Frontal cortex (tissue), 4 donors: ENCODE results near the gene PACS1. TPM values are rescaled to one million over a fixed set of nuclear protein-coding genes. Genes with fewer than 3 reads are reported as not detected.
"Not testable (repeated sequence)": the region's sequence is repeated elsewhere in the genome, so short reads cannot be mapped to it uniquely, and the experiment has no call there.

Experiments used
- DNase-seq, 2 donors: peaks; one replicate each; pipeline ENCODE4 v3.0.0; 2012; ENCODE audit warnings: low spot score in 2 of 2
- FAIRE-seq: peaks from 2 replicates; lab custom pipeline; 2012; peaks lifted over from hg19 to GRCh38; lab: Jason Lieb, UNC
- total RNA-seq: library from RNA; depleted of rRNA; stranded (reverse); fragments of >200 nt; gene quantifications from one replicate; pipeline ENCODE4 v1.2.3, GENCODE V29; 2014
- donor health status: control.
- donor health status: control.
- donor health status: control.

The PACS1 gene
- total RNA-seq, 1 donor from 2014 or later: 29.3 TPM

- no peak for DNase-seq
- no peak for FAIRE-seq
Measured at GRCh38 chr11:66239511-66239910, 169.4 kb downstream of the PACS1 start.

GRCh38 chr11:66239998-66240780, 170.1 kb downstream of the PACS1 start:
- no peak for DNase-seq
- no peak for FAIRE-seq

GRCh38 chr11:66240781-66241136, 170.7 kb downstream of the PACS1 start:
- no peak for DNase-seq
- FAIRE-seq: no peak

GRCh38 chr11:66242095-66242765, 172.2 kb downstream of the PACS1 start:
- no peak for FAIRE-seq
- DNase-seq: no peak

GRCh38 chr11:66243782-66244535, 173.9 kb downstream of the PACS1 start:
- no peak for FAIRE-seq
- no peak for DNase-seq

- DNase-seq: no peak
- no peak for FAIRE-seq
Measured at GRCh38 chr11:66247295-66247694, 177.2 kb downstream of the PACS1 start.

GRCh38 chr11:66247801-66248200, 177.7 kb downstream of the PACS1 start:
- FAIRE-seq (no peak), DNase-seq (no peak)

GRCh38 chr11:66248903-66249302, 178.8 kb downstream of the PACS1 start:
- DNase-seq (no peak), FAIRE-seq (no peak)

- no peak for DNase-seq
- no peak for FAIRE-seq
Measured at GRCh38 chr11:66251809-66252208, 181.7 kb downstream of the PACS1 start.

- DNase-seq, FAIRE-seq: not testable (repeated sequence)
Measured at GRCh38 chr11:66253081-66253480, 183.0 kb downstream of the PACS1 start.

GRCh38 chr11:66258473-66258893, 188.4 kb downstream of the PACS1 start:
- DNase-seq (no peak), FAIRE-seq (no peak)

- FAIRE-seq (no peak), DNase-seq (no peak)
Measured at GRCh38 chr11:66259225-66259624, 189.2 kb downstream of the PACS1 start.

GRCh38 chr11:66259956-66260355, 189.9 kb downstream of the PACS1 start:
- FAIRE-seq (no peak), DNase-seq (no peak)

- no peak for FAIRE-seq
- DNase-seq: no peak
Measured at GRCh38 chr11:66261578-66261977, 191.5 kb downstream of the PACS1 start.

- DNase-seq (no peak), FAIRE-seq (no peak)
Measured at GRCh38 chr11:66262191-66262590, 192.1 kb downstream of the PACS1 start.

- FAIRE-seq (no peak), DNase-seq (no peak)
Measured at GRCh38 chr11:66262696-66263095, 192.6 kb downstream of the PACS1 start.

- no peak for FAIRE-seq
Measured at GRCh38 chr11:66263231-66263630, 193.2 kb downstream of the PACS1 start.

GRCh38 chr11:66263785-66264184, 193.7 kb downstream of the PACS1 start:
- FAIRE-seq (no peak), DNase-seq (no peak)

More at GRCh38 chr11:66263231-66263630, 193.2 kb downstream of the PACS1 start:
- DNase-seq: no peak

- FAIRE-seq (no peak), DNase-seq (no peak)
Measured at GRCh38 chr11:66264383-66264782, 194.3 kb downstream of the PACS1 start.

- DNase-seq (no peak), FAIRE-seq (no peak)
Measured at GRCh38 chr11:66264914-66265313, 194.8 kb downstream of the PACS1 start.
